HG03064 (cell line): ENCODE data around the gene RBMX.
"Not testable (repeated sequence)": the region's sequence is repeated elsewhere in the genome, so short reads cannot be mapped to it uniquely, and the experiment has no call there.

ENCODE experiments used
- ATAC-seq: cut with Tn5 transposase; IDR thresholded peaks from one replicate; pipeline ENCODE4 v1.9.1; 2021; ENCODE audit warnings: low read depth; ENCODE audit not compliant: unreplicated experiment

RBMX gene

DNA sequence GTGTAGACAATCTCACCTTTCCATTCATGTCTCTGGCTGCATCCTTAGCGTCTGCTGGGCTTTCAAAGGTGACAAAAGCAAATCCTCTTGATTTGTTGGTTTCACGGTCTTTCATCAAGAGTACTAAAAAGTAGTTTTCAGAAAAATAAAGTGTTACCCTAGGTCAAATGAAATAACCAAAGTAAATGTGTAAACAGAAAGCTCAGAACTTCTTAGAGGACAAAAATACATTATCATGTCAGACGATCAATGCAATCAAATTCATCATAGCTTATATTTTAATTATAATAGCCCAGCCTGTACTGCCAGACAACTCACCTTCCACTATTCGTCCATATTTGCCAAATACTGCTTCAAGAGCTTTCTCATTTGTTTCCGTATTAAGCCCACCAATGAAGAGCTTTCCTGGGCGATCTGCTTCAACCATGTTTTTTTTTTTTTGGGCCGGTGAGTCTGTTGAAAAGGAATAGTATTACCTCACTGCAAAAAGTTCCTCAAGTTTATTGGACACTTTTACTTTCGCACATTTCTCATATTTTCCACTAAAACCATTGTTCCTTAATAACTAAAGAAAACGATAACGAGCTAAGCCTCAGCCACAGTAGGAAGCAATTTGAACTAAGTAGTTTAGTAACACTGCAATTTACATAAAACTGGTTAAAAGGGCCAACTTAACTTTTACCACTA lies 1.4 kb downstream of the RBMX start:
- ATAC-seq: no peak

DNA sequence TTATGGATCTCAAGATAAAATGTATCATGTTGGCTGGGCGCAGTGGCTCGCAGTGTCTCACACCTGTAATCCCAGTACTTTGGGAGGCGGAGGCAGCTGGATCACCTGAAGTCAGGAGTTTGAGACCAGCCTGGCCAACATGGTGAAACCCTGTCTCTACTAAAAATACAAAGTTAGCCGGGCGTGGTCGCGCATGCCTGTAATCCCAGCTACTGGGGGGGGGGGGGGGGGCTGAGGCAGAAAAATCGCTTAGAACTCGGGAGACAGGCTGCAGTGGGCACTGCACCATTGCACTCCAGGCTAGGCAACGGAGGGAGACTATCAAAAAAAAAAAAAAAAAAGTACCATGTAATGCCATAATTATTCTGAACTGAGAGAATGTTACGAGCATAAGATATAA lies 2.1 kb downstream of the RBMX start:
- no peak for ATAC-seq

DNA sequence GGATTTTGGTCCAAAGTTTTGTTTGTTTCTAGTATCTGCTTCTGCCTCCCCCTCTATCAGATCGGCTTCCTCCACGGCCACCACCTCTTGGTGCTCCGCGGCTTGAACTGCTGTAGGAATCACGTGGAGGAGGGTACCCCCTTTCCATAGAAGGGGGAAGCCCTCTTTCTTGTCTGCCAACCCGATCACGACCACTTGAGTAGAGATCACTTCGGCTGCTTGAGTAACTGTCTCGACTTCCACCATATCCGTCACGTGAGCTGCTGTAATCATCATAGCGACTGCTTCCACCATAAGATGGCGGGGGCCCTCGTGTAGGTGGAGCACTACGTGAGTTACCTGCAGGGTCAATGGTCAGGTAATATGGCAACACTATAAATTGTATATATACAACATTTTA lies 6.4 kb downstream of the RBMX start:
- not testable (repeated sequence) for ATAC-seq

DNA sequence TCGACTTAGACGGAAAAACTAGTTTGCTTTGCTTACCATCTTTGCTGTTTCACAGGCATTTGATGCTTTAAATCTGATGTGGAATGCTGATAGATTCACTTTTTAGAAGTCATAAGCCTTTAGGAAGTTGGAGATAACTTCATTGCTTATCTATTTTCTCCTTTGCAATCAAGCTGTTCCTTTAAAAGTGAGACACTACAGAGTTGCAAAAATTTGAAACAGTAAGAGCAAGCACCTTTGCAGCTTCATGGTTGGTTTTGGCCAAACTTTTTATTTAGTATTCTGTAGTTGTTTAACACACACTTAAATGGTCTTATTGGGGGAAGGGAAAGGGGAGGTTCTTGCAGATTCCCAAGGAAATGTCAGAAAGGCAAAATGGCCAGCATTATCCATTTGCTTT lies 7.3 kb downstream of the RBMX start:
- ATAC-seq: not testable (repeated sequence)

DNA sequence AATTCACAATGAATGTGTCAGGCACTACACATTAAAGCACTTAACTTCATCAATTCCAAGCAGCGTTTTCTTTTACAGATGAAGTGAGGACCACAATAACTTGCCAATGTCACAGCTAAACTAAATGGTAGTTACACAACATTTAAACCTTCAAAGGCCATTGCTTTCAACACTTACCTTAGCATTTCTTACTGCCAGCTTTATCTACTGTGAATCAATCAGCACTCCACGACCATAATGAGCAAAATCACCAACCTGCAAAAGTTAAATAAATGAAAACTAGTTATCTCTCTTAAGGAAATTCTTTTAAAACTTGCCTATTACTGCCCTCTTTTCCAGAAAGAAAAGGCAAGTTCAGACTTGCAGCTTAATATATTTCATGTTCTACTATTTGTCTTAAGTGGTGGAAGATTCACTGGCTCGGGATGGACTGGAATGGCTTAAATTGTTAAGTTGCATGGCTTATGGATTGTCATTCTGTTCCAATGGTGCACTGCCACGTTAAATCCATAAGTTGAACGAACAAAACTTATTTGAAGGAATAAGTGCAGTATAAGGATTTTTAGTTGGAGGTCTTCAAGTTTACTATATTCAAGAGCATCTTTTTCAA lies 8.3 kb downstream of the RBMX start:
- no peak for ATAC-seq

DNA sequence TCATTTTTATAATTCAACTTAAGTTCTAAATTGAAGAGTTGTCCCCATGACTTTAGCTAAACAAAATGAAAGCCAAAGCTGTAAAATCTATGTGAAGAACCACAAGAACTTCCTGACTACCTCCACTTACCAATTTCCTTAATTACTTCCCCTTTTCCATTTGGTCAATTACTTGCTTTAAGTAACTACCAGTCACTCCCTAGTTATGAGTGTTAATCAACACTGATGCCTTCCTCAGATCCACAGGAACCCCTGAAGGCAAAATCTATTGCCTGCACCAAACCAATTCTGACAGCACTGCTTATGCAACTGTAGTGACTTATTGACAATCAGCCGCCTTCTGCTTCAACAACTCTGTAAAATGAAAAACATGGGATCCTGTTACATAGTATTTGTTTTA lies 10.5 kb downstream of the RBMX start:
- ATAC-seq: no peak

DNA sequence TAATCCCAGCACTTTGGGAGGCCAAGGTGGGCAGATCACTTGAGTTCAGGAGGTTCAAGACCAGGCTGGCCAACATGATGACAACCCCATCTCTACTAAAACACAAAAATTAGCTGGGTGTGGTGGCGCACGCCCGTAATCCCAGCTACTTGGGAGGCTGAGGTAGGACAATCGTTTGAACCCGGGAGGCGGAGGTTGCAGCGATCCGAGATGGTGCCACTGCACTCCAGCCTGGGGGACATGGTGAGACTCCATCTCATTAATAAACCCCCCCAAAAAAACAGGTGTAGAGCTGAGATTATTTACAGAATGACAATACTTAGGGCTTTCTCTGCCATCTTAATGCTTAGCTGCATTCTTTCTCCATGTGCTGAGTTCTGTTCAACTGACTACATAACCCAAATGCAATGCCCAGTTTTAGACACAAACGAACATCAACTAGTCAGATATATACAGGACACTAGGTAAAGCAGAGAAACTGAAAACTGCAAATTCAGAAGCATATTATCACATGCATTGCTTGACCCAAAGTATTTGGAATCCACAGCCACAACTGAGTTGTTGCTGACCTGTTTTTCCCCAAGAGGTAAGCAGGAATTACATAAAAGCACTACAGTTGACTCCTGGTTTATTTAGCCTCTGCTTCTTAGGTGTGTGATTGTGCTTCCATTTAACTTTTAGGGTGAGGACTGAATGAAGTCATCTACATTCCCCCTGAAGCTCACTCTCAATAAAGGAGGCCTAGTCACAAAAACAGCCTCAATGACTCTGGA lies 12.1 kb downstream of the RBMX start:
- no peak for ATAC-seq

DNA sequence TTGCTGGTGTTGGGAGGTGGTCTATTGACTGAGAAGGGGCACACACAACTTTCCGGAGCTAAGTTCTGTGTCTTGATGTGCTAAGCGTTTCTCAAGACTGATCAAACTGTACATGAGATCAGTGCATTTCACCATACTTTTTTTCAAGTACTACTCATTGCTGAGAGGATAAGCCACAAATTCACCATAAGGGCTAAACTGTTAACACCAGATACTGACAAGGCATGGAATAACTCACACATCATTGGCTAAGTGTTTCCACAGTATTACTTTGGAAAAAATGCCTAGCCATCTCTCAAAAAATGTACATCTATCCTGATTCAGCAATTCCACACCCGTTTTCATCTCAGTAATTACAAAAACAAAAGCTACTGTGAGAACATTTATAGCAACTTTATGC lies 13.0 kb downstream of the RBMX start:
- no peak for ATAC-seq

DNA sequence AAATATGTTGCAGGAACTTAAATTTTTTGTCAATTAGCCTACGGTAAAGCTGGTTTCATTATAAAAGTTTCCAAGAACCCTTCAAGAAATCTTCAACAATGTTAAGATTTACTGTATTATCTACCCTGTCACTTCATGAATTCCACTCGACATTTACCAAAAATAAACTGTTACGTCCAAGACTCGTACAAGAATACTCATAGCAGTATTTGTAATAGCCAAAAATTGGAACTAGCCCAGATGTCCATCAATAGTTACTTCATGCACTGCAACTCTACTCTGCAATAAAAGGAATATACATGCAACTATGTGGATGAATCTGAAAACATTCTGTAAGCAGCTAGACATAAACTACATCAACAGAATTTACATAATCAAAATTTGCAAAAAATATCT lies 13.4 kb downstream of the RBMX start:
- ATAC-seq: no peak

DNA sequence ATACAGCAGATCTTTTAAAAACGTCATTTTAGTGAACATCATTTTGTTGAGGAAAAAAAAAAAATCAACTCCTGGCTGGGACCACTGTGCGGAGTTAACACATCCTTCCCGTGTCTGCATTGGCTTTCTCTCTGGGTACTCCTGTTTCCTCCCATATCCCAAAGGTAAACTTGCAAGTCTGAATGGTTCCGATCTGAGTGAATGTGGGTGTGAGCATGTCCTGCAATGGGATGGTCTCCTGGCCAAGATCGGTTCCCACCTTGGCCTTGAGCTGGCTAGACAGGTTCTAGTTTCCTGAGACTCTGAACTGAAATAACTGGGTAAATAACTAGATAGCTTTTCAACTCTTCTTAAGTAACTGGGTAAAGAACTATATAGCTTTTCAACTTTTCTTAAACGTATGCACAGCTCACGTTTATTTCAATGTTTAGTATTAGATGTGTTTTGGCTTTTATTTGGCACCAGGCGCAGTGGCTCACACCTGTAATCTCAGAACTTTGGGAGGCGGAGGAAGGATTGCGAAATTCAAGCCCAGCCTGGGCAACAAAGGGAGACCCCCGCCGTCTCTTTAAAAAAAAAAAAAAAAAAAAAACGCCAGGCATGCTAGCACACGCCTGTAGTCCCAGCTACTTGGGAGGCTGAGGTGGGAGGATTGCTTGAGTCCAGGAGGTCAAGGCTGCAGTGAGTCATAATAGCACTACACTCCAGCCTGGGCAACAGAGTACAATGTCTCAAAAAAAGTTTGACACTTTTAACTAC lies 14.0 kb downstream of the RBMX start:
- no peak for ATAC-seq

DNA sequence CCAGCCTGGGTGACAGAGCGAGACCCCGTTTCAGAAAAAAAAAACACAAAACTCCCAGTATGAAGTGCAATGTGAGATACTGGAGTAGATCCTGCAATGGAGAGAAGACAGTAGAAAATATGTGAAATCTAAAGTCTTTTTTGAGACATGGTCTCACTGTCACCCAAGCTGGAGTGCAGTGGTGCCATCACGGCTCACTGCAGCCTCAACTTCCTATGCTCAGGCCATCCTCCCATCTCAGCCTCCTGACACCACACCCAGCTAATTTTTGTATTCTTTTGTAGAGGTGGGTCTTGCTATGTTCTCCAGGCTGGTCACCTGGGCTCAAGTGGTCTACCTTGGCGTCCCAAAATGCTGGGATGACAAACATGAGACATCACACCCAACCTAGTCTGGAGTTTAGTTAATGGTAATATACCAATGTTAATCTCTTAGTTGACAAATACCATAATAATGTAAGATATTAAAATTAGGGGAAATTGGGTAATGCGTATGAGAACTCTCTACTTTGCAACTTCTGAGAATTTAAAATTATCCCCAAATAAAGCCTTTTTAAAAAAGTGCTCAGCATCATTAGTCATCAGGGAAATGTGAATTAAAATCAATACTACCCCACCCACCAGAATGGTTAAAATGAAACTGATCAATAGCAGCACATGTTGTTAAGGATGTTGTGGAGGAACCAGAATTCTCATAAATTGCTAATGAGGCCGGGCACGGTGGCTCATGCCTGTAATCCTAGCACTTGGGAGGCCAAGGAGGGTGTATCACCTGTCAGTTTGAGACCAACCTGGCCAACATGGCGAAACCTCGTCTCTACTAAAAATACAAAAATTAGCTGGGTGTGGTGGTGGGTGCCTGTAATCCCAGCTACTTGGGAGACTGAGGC lies 15.0 kb downstream of the RBMX start:
- ATAC-seq: no peak

DNA sequence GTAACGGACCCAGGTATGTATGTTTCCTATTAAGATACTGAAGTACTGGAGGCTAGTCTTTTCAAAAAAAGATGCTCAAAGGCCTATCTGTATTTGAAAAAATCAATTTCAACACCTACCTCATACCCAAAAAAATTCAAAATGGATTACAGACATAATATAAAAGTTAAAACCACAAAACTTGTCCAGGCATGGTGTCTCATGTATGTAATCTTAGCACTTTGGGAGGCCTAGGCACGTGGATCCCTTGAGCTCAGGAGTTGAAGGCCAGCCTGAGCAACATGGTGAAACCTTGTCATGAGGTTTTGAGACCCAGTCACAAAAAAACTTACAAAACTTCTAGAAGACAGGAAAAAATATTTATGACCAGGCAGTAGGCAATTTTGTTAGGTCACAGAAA lies 16.7 kb downstream of the RBMX start:
- ATAC-seq: no peak

DNA sequence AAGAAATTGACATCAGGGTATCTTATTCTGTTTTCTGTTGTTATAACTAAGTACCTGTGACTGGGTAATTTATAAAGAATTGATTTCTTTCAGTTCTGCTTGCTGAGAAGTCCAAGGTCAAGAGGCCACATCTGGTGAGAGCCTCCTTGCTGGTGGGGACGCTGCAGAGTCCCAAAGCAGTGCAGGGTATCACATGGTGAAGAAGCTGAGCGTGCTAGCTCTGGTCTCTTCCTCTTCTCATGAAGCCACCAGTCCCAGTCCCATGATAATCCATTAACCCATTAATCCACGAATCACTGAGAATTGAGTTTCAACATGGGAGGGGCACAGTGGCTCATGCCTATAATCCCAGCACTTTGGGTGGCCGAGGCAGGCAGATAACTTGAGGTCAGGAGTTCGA lies 18.0 kb downstream of the RBMX start:
- no peak for ATAC-seq

DNA sequence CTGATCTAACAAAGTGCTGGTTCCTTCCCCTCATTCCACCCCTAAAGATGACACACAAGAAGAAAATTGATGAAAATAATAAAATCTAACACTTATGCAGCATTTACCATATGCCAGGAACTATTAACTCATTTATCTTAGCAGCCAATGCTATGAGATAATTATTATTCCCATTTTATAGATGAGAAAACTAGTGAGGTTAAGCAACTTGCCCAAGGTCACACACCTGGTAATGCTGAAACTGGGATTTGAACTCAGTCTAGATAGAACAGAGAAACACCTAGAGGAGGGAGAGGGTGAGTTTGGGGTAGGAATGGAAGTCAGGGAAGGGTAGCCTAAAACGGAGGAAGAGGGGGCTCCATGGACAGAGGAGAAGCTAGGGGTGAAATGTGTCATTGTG lies 18.6 kb downstream of the RBMX start:
- no peak for ATAC-seq

DNA sequence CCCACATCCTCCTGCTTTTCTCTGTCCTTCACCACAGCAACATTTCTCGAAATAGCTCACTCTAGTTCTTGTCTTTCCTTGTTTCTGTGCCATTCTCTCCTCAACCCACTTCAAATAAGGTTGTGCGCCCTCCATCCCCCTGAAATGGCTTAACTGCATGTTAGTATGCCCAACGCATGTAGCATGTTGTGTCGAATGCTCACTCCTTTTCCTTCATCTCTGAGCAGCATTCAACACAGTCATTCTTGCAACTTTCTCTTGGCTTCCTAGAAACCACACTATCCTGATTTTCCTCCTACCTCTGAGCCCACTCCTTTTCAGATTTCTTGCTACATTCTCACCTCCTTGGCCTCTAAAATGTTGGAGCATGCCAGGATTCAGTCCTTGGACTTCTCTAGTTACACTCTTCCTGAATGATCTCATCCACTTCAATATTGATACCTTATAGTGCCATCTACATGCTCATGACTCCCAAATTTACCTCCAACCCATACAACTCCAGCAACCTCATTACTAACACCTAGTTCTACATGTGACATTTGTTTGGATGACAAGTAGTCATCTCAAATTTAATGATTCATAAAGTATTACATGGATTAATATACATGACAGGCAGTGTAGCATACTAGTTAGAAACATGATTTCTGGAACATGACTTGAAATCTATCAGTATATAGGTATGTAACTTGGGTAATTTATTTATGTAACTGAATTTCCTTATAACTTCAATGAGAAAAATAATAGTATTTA lies 22.3 kb downstream of the RBMX start:
- ATAC-seq: no peak

DNA sequence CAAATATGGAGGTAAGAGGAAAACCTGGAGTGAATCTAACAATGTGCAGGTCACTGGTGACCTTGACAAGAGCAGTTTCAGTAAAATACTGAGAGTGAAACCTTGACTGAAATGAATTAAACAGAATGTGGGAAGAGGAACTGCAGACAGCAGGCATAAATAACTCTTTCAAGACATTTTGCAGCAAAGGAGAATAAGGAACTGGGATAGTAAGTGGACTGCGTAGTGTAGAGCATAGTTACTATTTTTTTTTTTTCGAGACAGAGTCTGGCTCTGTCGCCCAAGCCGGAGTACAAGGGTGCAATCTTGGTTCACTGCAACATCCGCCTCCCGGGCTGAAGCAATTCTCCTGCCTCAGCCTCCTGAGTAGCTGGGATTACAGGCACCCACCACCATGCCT lies 24.0 kb downstream of the RBMX start:
- no peak for ATAC-seq

DNA sequence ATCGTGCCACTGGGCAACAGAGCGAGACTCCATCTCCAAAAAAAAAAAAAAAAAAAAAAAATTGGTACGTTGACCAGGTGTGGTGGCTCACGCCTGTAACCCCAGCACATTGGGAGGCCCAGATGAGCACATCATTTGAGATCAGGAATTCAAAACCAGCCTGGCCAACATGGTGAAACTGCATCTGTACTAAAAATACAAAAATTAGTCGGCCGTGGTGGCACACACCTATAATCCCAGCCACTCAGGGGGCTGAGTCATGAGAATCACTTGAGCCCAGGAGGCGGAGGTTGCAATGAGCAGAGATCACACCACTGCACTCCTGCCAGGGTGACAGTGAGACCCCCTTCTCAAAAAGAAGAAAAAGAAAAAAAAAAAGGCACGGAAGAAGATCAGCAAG lies 24.5 kb downstream of the RBMX start:
- ATAC-seq: no peak

DNA sequence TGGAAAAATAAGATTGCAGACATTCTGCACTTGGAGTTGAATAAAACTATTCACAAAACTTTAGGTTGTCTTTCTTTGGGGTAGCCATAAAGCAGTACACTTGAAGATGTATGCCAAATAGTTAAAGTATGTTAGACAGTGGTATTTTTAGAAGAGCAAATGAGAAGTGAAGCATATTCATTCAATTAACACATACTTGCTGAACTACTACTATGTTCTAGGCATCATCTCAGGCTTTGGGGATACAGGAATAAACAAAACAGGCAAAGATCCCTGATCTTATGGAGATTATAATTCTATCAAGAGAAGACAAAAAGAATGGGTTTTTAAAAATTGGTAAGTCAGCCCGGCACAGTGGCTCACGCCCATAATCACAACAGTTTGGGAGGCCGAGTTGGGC lies 29.0 kb downstream of the RBMX start:
- ATAC-seq: no peak

DNA sequence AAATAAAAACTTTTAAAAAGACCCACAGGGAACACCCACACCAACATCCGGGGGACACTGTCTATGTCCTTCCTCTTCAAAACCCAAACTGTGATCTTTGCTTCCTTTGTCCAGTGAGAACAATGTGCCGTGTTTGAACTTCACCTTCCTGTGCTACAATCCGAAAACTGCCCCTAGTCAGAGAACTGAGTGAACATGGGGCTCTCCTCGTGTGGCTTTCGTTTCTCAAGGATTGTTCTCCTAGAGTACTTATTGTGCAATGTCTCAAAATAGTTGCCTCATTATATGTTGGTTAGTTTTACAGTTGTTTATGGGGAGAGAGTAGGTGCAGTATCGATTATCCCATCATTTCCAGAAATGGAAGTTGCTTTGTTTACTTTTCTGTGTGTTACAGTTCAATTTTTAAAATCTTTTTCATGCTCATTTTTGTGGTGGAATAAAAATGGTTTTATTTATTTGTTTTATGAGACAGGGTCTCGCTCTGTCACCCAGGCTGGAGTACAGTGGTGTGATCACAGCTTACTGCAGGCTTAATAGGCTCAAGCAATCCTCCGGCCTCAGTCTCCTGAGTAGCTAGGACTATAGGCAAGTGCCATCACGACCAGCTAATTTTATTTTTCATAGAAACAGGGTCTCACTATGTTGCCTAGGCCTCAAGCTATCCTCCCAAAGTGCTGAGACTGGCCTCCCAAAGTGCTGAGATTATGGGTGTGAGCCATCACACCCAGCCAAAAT lies 29.9 kb downstream of the RBMX start:
- ATAC-seq: no peak
